GM12878 (cell line): ENCODE results near the gene MCM5. TPM values are rescaled to one million over a fixed set of nuclear protein-coding genes. Genes with fewer than 3 reads are reported as not detected.

Experiments
- FOS ChIP-seq: IDR thresholded peaks from 3 replicates; pipeline ENCODE4 v1.6.1; 2011; ENCODE audit warnings: borderline replicate concordance; ENCODE audit not compliant: insufficient read length; ENCODE audit errors: extremely low read depth
- JUND ChIP-seq: IDR thresholded peaks from 2 replicates; pipeline ENCODE4 v1.6.1; 2012; ENCODE audit warnings: low read depth, mild to moderate bottlenecking, low read length, improper control_type of control experiment, moderate library complexity
- KDM1A ChIP-seq: fragments of 200-600 bp; sonication (generic); IDR thresholded peaks from 2 replicates; pipeline ENCODE4 v1.6.1; 2016; ENCODE audit warnings: borderline replicate concordance
- MTA3 ChIP-seq: IDR thresholded peaks from 2 replicates; pipeline ENCODE4 v1.6.1; 2012; ENCODE audit warnings: low read length, inconsistent platforms, borderline replicate concordance
- NR2C2 ChIP-seq: IDR thresholded peaks from 2 replicates; pipeline ENCODE4 v1.6.1; 2011; ENCODE audit warnings: borderline replicate concordance, low read depth; ENCODE audit not compliant: control insufficient read depth, insufficient read length
- RAD51 ChIP-seq: fragments of 450-650 bp; IDR thresholded peaks from 2 replicates; pipeline ENCODE4 v1.6.1; 2016; ENCODE audit warnings: moderate library complexity, mild to moderate bottlenecking, inconsistent platforms
- TARDBP ChIP-seq: IDR thresholded peaks from 2 replicates; pipeline ENCODE4 v1.6.1; 2016; ENCODE audit warnings: borderline replicate concordance
- polyA plus RNA-seq, 11 experiments: library from polyadenylated mRNA; depleted of rRNA in 4 of 11; unstranded in 6 of 11; stranded (reverse) in 5 of 11; fragments of >200 nt; fragmentation: Nextera tagmentation in 4 of 11; fragmentation: Illumina TruSeq in 1 of 11; extraction: Ambion mirVana in 4 of 11; extraction: Trizol in 1 of 11; gene quantifications; 1 replicate in 1 of 11; 2 replicates in 10 of 11; pipeline versions ENCODE4 v1.2.1 to v1.2.3, GENCODE V29; 2011 to 2016; ENCODE audit warnings: inconsistent platforms in 2 of 11, missing spikeins in 2 of 11, low read depth in 1 of 11
- total RNA-seq, 4 experiments: library from RNA; depleted of rRNA in 3 of 4; stranded (reverse); fragments of >200 nt in 3 of 4; fragmentation: Illumina TruSeq in 1 of 4; extraction: Trizol in 1 of 4; gene quantifications; 2 replicates each; pipeline versions ENCODE4 v1.2.1 to v1.2.3, GENCODE V29; 2013 to 2021
- TF ChIP-seq, protein P1 (sequence below): fragments of 450-650 bp; IDR thresholded peaks from 2 replicates; pipeline ENCODE4 v1.6.1; 2017; ENCODE audit warnings: mild to moderate bottlenecking, moderate library complexity
- TF ChIP-seq, protein P2 (sequence below): IDR thresholded peaks from 2 replicates; pipeline ENCODE4 v1.6.1; 2012; ENCODE audit warnings: low read depth, low read length, improper control_type of control experiment
- TF ChIP-seq, protein P3 (sequence below): fragments of 450-650 bp; IDR thresholded peaks from 2 replicates; pipeline ENCODE4 v1.6.1; 2016; ENCODE audit warnings: mild to moderate bottlenecking

MCM5 gene
- total and polyA plus RNA-seq, 10 of the 15 experiments (the other 5 are each of a cell fraction or from before 2014, with no cell fraction given), result 14.1 to 360 (median 164) TPM

DNA sequence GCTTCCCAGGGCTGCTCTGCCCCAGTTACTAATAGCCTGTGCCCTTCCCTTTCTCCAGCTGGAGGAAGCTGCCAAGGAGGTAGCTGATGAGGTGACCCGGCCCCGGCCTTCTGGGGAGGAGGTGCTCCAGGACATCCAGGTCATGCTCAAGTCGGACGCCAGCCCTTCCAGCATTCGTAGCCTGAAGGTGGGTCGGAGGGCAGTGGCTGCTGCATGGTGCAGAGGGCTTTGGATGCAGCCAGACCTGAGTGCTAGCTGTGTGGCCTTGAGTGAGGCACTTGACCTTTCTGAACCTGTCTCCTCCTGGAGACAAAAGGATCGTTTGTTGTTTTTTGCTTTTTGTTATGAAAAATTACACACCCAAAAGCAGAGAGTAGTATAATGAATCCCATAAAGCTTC is 3.4 kb downstream of the MCM5 start (continued):
- TF ChIP-seq, protein P1, sequence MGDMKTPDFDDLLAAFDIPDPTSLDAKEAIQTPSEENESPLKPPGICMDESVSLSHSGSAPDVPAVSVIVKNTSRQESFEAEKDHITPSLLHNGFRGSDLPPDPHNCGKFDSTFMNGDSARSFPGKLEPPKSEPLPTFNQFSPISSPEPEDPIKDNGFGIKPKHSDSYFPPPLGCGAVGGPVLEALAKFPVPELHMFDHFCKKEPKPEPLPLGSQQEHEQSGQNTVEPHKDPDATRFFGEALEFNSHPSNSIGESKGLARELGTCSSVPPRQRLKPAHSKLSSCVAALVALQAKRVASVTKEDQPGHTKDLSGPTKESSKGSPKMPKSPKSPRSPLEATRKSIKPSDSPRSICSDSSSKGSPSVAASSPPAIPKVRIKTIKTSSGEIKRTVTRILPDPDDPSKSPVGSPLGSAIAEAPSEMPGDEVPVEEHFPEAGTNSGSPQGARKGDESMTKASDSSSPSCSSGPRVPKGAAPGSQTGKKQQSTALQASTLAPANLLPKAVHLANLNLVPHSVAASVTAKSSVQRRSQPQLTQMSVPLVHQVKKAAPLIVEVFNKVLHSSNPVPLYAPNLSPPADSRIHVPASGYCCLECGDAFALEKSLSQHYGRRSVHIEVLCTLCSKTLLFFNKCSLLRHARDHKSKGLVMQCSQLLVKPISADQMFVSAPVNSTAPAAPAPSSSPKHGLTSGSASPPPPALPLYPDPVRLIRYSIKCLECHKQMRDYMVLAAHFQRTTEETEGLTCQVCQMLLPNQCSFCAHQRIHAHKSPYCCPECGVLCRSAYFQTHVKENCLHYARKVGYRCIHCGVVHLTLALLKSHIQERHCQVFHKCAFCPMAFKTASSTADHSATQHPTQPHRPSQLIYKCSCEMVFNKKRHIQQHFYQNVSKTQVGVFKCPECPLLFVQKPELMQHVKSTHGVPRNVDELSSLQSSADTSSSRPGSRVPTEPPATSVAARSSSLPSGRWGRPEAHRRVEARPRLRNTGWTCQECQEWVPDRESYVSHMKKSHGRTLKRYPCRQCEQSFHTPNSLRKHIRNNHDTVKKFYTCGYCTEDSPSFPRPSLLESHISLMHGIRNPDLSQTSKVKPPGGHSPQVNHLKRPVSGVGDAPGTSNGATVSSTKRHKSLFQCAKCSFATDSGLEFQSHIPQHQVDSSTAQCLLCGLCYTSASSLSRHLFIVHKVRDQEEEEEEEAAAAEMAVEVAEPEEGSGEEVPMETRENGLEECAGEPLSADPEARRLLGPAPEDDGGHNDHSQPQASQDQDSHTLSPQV, result no peak
- TF ChIP-seq MTA3 (no peak), RAD51 (no peak), NR2C2 (no peak), KDM1A (no peak), TARDBP (no peak), JUND (no peak), FOS (no peak)
- TF ChIP-seq, protein P2, sequence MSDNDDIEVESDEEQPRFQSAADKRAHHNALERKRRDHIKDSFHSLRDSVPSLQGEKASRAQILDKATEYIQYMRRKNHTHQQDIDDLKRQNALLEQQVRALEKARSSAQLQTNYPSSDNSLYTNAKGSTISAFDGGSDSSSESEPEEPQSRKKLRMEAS, result no peak
- TF ChIP-seq, protein P3, sequence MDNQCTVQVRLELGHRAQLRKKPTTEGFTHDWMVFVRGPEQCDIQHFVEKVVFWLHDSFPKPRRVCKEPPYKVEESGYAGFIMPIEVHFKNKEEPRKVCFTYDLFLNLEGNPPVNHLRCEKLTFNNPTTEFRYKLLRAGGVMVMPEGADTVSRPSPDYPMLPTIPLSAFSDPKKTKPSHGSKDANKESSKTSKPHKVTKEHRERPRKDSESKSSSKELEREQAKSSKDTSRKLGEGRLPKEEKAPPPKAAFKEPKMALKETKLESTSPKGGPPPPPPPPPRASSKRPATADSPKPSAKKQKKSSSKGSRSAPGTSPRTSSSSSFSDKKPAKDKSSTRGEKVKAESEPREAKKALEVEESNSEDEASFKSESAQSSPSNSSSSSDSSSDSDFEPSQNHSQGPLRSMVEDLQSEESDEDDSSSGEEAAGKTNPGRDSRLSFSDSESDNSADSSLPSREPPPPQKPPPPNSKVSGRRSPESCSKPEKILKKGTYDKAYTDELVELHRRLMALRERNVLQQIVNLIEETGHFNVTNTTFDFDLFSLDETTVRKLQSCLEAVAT, result no peak
